Sigmoid colon (tissue), 4 donors: ENCODE data around the gene GNG14.
"Not testable (repeated sequence)": the region's sequence is repeated elsewhere in the genome, so short reads cannot be mapped to it uniquely, and the experiment has no call there.

Experiments used
- EP300 ChIP-seq, 4 donors: sonication (generic); formaldehyde crosslinking; IDR thresholded peaks; one replicate each; pipeline ENCODE4 v1.6.1; 2017; ENCODE audit warnings: antibody characterized with exemption in 4 of 4
- POLR2AphosphoS5 ChIP-seq, 4 donors: sonication (generic); formaldehyde crosslinking; IDR thresholded peaks; one replicate each; pipeline ENCODE4 v1.6.1; 2017; ENCODE audit warnings: antibody characterized with exemption in 4 of 4

- TF ChIP-seq POLR2AphosphoS5, EP300 (IDR thresholded peaks at IDR 0.05): not testable (repeated sequence)
Measured at GRCh38 chr19:12643716-12644115, 44.1 kb upstream of the GNG14 start.
